Measurements from ENCODE around the gene UBE2J2.

- TF ChIP-seq, protein P1, sequence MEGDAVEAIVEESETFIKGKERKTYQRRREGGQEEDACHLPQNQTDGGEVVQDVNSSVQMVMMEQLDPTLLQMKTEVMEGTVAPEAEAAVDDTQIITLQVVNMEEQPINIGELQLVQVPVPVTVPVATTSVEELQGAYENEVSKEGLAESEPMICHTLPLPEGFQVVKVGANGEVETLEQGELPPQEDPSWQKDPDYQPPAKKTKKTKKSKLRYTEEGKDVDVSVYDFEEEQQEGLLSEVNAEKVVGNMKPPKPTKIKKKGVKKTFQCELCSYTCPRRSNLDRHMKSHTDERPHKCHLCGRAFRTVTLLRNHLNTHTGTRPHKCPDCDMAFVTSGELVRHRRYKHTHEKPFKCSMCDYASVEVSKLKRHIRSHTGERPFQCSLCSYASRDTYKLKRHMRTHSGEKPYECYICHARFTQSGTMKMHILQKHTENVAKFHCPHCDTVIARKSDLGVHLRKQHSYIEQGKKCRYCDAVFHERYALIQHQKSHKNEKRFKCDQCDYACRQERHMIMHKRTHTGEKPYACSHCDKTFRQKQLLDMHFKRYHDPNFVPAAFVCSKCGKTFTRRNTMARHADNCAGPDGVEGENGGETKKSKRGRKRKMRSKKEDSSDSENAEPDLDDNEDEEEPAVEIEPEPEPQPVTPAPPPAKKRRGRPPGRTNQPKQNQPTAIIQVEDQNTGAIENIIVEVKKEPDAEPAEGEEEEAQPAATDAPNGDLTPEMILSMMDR (IDR thresholded peaks at IDR 0.05; ENCODE audit: borderline replicate concordance, extremely low read depth, low read length, poor library complexity, severe bottlenecking) = no peak
- TF ChIP-seq EZH2 (IDR thresholded peaks at IDR 0.05; ENCODE audit: borderline replicate concordance, low read depth, low read length, severe bottlenecking) = no peak
These were observed 48.8 kb upstream of the UBE2J2 start for GRCh38 chr1:1322418-1322817.

Measured in DND-41 (cell line).